HG02943 (cell line): ENCODE data around the gene SNRNP35.
"Not testable (repeated sequence)": the region's sequence is repeated elsewhere in the genome, so short reads cannot be mapped to it uniquely, and the experiment has no call there.

Experiments
- ATAC-seq: cut with Tn5 transposase; IDR thresholded peaks from one replicate; pipeline ENCODE4 v1.9.1; 2021; ENCODE audit warnings: mild to moderate bottlenecking, low read depth, moderate library complexity; ENCODE audit not compliant: unreplicated experiment

The SNRNP35 gene

DNA sequence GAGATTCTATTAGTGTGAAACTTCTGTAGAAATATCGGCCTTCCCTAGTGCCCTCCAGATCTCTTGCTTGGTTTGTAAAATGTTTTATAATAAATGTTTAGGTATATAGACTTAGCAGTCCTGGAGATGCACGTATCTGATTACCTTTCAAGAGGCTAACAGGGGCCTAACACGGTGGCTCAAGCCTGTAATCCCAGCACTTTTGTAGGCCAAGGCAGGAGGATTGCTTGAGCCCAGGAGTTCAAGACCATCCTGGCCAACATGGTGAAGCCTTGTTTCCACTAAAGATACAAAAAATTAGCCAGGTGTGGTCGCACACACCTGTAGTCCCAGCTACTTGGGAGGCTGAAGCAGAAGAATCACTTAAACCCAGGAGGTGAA lies 11.6 kb upstream of the SNRNP35 start:
- ATAC-seq: no peak

DNA sequence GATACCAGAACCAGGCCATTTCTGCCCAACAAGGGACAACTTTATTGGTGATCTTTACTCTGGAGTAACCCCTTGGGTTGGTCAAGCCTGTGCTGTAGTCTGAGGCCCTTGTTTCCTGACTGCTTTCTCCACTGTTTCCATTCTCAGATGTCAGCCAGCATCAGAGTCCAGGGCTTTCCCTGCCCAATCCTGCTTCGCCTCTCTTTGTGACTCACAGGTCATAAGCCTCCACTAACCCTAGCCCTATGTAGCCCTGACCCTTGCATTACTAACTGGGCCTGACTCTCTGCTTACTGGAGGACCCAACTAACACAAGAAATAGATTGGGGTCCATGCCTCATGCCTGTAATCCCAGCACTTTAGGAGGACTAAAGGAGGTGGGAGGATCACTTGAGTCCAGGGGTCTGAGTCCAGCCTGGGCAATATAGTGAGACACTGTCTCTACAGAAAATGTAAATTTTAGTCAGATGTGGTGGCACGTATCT lies 8.6 kb upstream of the SNRNP35 start:
- no peak for ATAC-seq

DNA sequence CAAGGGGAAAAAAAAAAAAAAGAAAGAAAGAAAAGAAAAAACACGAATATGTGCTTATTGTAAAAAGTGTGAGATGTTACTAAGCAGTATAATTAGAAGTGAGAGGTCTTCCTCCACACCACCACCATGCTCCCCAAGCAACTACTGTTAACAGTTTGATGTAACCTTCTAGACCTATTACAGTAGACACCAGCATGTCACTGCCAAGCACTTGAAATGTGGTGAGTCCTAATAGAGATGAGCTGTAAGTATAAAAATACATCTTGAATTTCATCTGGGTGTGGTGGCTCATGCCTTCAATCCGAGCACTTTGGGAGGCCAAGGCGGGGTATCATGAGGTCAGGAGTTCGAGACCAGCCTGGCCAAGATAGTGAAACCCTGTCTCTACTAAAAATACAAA lies 8.1 kb upstream of the SNRNP35 start:
- ATAC-seq: no peak

DNA sequence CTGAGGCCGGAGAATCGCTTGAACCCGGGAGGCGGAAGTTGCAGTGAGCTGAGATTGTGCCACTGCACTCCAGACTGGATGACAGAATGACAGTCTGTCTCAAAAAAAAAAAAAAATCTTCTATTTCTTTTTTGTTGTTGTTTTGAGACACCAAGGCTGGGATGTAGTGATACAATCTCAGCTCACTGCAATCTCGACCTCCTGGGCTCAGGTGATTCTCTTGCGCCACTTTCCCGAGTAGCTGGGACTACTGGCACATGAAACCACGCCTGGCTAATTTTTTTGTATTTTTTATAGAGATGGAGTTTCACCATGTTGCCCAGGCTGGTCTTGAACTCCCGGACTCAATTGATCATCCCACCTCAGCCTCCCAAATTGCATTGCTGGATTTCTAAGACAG lies 7.3 kb upstream of the SNRNP35 start:
- no peak for ATAC-seq

DNA sequence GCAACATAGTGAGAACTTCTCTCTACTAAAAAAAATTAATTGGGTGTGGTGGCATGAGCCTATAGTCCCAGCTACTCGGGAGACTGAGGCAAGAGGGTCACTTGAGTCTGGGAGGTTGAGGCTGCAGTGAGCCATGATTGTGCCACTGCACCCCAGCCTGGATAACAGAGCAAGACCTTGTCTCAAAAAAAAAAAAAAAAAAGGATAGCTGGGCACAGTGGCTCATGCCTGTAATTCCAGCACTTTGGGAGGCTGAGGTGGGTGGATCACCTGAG lies 5.7 kb upstream of the SNRNP35 start:
- ATAC-seq: not testable (repeated sequence)

GRCh38 chr12:123453165-123453564 lies 4.8 kb upstream of the SNRNP35 start:
- no peak for ATAC-seq

DNA sequence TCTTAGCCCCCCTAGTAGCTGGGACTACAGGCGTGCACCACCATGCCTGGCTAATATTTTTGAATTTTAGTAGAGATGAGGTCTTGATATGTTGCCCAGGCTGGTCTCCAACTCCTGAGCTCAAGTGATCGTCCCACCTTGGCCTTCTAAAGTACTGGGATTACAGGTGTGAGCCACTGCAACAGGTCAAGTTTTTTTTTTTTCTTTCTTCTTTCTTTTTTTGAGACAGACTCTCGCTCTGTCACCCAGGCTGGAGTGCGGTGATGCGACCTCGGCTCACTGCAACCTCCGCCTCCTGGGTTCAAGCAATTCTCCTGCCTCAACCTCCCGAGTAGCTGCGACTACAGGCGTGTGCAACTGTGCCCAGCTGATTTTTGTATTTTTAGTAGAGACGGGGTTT lies 5.2 kb downstream of the SNRNP35 start:
- ATAC-seq: not testable (repeated sequence)

DNA sequence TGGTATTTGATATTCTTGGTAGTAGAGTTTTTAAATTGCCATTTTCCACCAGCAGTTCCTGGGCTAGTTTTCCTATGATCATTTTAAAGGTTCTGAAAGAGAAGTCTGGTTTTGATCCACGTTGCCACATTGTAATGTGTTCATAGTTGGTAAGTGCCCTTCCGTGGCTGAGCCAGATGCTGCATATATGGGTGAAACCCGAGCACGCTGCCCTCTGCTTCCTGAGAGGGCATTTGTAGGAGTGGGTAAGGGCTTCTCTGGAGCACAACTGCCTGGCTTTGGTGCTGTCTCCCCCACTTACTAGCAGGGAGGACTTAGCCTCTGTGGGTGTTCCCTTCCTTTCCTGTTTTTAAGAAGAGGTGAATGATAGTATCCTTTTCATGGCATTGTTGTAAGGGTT lies 7.1 kb downstream of the SNRNP35 start:
- ATAC-seq: no peak

- peak; percentile 69 for ATAC-seq
Observed at GRCh38 chr12:123468786-123469185, 10.8 kb downstream of the SNRNP35 start.

DNA sequence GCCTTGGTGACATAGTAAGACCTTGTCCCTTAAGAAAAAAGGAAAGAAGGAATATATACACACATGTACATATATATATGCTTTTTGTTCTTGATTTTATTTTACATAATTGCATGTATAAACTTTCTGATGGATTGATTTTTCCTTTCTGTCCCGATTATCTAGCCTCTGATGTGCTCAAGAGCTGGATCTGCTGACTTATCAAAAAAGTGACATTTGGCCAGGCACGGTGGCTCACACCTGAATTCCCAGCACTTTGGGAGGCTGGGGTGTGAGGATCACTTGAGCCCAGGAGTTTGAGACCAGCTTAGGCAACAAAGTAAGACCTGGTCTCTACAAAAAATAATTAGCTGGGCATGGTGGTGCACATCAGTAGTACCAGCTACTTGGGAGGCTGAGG lies 12.0 kb downstream of the SNRNP35 start:
- ATAC-seq: no peak

- no peak for ATAC-seq
Observed at GRCh38 chr12:123471374-123472068, 13.6 kb downstream of the SNRNP35 start.

- ATAC-seq: no peak
Observed at GRCh38 chr12:123472438-123472849, 14.5 kb downstream of the SNRNP35 start.

- ATAC-seq: no peak
Observed at GRCh38 chr12:123474485-123475245, 16.7 kb downstream of the SNRNP35 start.

DNA sequence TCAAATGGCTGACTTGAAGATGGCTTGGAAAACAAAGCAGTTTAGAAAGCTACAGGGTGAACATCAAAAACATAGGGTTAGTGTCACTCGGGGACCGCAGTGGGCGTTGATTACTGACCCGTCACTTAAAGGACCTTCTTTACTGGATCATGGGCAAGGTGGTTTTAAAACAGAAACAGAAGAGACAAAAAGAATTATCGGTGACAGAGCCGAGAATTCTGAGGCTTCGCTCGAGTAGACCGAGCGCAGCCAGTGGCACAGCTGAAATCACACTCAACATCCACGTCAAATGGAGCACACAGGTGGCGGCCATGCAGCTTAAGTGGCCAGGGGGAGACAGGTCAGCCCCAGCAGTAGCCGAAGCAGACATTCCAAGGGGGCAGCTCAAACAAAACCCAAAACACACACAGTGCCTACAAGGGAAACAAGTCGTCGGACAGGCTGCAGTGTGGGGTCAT lies 17.3 kb downstream of the SNRNP35 start:
- no peak for ATAC-seq

DNA sequence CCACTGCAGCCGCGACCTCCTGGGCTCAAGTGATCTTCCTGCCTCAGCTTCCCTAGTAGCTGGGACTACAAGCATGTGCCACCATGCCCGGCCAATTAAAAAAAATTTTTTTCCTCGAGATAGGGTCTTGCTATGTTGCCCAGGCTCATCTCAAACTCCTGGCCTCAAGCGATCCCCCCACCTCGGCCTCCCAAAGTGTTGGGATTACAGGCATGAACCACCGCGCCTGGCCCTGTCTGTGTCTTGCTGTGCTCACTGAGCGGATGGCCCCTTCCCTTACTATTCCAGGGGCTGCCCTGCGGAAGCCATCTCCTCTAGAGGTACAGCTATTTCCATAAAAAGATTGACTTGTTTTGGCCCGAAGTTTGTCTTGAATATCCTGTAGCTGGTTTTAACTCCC lies 20.1 kb downstream of the SNRNP35 start:
- ATAC-seq: no peak

DNA sequence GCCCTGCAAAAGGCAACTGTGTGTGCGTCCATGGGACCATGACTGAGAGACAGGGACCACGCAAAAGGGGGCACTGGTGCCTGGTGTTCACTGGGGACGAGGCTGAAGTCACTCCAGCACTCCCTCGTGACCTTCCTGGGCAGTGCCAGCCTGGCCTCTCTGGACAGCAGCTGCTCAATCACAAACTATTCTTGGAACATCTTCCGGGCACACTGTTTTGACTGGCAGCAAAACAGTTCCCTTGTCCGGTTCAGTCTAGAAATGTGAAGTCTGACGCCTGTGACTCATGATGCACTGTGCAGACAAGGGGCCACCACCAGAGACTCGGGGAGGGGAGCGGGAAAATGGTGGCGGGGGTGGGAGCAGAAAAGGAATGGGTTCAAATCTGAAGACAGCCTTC lies 20.8 kb downstream of the SNRNP35 start:
- no peak for ATAC-seq

GRCh38 chr12:123479442-123480180 lies 21.7 kb downstream of the SNRNP35 start:
- ATAC-seq: no peak

- ATAC-seq: not testable (repeated sequence)
Observed at GRCh38 chr12:123481251-123481650, 23.3 kb downstream of the SNRNP35 start.

DNA sequence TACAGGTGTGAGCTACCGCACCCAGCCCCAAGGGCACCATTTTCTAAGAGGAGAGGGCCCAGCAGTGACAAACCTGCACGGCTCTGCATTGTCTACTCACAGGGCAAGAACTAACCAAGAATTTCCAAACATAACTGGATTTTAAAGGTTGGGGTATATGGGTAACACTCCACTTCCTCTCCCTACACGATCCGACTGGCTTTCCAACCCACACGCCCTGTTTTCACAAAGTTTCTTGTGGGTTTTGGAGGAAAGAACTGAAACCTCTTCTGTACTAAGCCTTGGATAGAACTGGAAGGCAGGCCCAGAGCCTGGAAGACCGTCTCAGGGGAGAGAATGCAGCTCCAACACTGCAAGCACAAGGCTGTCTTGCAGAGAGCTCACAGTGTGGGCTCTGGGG lies 24.9 kb downstream of the SNRNP35 start:
- no peak for ATAC-seq

DNA sequence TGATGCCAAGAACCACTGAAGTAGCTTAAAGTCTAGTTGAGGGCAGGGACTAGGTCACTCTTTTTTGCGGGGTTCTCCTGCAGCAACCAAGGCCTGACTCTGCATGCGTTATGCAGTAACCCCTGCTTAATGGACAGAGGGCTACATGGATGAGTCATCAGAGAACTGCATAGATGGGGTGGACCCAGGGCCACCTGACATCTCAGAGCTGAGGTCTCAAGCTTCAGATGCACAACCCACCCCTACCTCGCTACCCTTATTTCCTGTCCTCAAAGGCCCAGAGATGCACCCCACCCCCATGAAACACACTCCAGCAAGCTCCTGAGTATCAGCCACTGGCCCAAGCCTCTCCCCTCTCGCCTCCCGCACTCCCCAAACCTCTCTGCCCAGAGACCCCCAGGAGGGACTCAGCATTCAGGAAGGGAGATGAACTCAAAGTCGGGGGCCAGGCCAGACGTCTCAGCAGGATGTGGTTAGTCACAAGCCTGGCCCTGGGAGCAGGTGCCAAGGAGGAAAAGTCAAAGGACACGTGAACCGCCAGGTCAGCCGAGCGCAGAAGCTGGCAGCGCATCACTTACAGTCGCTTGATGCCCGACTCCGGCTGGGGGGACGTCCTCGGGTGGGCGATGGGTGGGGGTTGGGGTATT lies 25.8 kb downstream of the SNRNP35 start:
- no peak for ATAC-seq

DNA sequence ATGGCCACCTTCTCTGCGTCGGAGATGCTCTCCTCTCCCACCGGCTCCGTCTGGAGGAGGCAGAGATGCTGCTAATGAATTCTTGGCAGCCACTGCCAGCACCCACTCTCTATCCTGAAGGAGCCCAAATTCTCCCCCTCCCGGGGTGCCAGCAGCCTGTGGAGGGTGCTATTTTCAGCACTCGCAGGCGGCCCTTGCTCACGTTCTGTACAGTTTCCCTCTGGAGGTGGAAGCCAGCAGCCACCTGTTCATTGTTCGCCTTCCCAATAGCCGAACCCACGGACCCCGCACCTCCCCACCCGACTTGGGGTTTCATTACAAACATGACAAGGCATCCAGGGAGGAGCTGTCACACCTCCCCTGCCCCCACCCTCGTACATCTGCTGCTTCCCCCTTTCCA lies 27.8 kb downstream of the SNRNP35 start:
- ATAC-seq: no peak
